ENCODE data around the gene ELOVL7.

DNA sequence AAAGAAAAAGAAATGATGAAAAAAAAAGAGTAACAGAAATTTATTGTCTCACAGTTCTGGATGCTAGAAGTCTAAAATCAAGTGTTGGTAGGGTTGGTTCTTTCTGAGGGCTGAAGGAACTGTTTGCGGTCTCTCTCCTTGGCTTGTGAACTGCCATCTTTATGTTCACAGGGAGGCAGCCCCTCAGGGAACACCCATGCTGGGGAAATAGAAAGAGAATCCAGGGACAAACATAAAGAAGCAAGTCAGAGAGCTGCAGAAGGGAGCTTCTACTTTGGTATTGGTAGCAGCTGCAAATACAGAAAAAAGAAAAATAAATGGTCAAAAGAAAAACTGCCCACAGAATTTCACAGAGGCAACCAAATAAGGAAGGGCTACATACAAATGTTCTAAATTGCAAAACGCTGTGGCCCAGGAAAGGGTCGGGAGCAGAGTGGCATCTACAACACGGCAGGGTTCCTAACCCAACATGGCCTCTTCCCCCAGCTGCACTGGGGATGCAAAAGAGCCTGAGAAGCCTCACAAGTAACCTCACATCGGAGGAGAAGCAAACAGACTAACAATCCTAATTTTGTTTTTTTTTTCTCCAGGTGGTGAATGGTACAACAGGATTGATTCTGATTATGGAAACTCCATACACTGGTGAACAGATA, 37.4 kb downstream of the ELOVL7 start:
- no peak for TF ChIP-seq POLR2A (IDR thresholded peaks at IDR 0.05; ENCODE audit: low read length)
- no peak for TF ChIP-seq GATA1 (IDR thresholded peaks at IDR 0.05; ENCODE audit: low read depth, low read length)

Measured in erythroblast (primary cell).